Transverse colon (tissue), 3 donors: Measurements from ENCODE around the gene C2CD4B.

Experiments used
- EP300 ChIP-seq: sonication (generic); formaldehyde crosslinking; IDR thresholded peaks from one replicate; pipeline ENCODE4 v1.6.1; 2017; ENCODE audit warnings: antibody characterized with exemption, low read depth
- POLR2A ChIP-seq: fragments of 450-650 bp; IDR thresholded peaks from one replicate; pipeline ENCODE4 v1.6.1; 2016; ENCODE audit warnings: antibody characterized with exemption, mild to moderate bottlenecking, moderate library complexity
- TF ChIP-seq, protein P1 (sequence below), 5 experiments: fragments of 200-600 bp in 3 of 5; fragments of 450-650 bp in 2 of 5; sonication (generic) in 3 of 5; IDR thresholded peaks; 1 replicate in 2 of 5; 2 replicates in 3 of 5; pipeline ENCODE4 v1.5.1; 2016 to 2017; ENCODE audit warnings: antibody characterized with exemption in 5 of 5, inconsistent platforms in 3 of 5, mild to moderate bottlenecking in 2 of 5, moderate library complexity in 1 of 5

GRCh38 chr15:62187425-62187824 lies 22.3 kb upstream of the C2CD4B start:
- TF ChIP-seq POLR2A = no peak
- TF ChIP-seq EP300 = no peak
- TF ChIP-seq, protein P1, sequence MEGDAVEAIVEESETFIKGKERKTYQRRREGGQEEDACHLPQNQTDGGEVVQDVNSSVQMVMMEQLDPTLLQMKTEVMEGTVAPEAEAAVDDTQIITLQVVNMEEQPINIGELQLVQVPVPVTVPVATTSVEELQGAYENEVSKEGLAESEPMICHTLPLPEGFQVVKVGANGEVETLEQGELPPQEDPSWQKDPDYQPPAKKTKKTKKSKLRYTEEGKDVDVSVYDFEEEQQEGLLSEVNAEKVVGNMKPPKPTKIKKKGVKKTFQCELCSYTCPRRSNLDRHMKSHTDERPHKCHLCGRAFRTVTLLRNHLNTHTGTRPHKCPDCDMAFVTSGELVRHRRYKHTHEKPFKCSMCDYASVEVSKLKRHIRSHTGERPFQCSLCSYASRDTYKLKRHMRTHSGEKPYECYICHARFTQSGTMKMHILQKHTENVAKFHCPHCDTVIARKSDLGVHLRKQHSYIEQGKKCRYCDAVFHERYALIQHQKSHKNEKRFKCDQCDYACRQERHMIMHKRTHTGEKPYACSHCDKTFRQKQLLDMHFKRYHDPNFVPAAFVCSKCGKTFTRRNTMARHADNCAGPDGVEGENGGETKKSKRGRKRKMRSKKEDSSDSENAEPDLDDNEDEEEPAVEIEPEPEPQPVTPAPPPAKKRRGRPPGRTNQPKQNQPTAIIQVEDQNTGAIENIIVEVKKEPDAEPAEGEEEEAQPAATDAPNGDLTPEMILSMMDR (IDR thresholded peaks at IDR 0.05) = no peak
